ENCODE results near the gene ANXA1.

DNA sequence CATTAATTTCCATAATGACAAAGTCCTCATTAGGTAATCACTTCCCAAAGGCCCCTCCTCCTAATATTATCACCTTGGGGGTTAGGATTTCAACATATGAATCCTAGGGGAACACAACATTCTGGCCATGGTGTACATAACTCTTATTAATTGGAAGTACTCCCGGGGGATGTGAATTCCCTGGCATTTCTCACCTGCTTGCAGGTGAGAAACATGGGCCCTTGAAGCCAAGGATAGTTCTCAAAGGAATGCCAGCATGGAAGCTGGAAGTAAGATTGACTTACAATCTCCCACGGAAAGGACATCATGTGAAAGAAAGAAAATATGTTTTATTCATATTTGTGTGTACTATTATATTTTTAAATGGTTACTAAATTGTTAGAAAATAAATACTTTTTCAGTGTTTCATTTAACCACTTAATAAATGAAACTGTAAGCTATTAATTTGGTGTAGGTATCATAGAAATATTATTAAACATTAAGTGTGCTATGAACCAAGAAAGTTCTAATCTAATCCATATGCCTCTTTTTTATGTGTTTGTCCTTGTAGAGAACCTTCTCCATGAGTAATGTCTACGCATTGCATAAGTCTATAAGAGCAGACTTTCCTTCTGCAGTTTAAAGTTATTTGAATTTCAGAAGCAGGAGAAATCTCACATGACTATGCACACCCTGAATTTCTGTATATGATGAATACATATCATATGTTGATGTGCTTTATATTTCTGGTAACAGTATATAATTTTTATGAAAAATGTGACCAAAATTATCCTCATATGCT, 59.4 kb downstream of the ANXA1 start:
- TF ChIP-seq, protein P1, sequence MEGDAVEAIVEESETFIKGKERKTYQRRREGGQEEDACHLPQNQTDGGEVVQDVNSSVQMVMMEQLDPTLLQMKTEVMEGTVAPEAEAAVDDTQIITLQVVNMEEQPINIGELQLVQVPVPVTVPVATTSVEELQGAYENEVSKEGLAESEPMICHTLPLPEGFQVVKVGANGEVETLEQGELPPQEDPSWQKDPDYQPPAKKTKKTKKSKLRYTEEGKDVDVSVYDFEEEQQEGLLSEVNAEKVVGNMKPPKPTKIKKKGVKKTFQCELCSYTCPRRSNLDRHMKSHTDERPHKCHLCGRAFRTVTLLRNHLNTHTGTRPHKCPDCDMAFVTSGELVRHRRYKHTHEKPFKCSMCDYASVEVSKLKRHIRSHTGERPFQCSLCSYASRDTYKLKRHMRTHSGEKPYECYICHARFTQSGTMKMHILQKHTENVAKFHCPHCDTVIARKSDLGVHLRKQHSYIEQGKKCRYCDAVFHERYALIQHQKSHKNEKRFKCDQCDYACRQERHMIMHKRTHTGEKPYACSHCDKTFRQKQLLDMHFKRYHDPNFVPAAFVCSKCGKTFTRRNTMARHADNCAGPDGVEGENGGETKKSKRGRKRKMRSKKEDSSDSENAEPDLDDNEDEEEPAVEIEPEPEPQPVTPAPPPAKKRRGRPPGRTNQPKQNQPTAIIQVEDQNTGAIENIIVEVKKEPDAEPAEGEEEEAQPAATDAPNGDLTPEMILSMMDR (conservative IDR thresholded peaks at IDR 0.05; ENCODE audit: low read depth, low read length): no peak
- no peak for TF ChIP-seq EZH2 (IDR thresholded peaks at IDR 0.05; ENCODE audit: borderline replicate concordance, low read depth, low read length, poor library complexity, severe bottlenecking)
